Stimulated activated CD8-positive, alpha-beta memory T cell treated with anti-CD3 and anti-CD28 coated beads, Interleukin-7, amount 100 ng/mL, for 4 hours (primary cell): ENCODE results near the gene TMEFF2.

Experiments
- DNase-seq, 2 donors: peaks; one replicate each; pipeline ENCODE4 v3.0.0-alpha.2; 2020; ENCODE audit warnings: low read depth in 2 of 2

Gene TMEFF2

GRCh38 chr2:191970867-191971266 lies 223.9 kb downstream of the TMEFF2 start:
- DNase-seq, result no peak

GRCh38 chr2:191968120-191968519 lies 226.6 kb downstream of the TMEFF2 start:
- DNase-seq, result no peak

- DNase-seq, result no peak
Observed at GRCh38 chr2:191965733-191966132, 229.0 kb downstream of the TMEFF2 start.

GRCh38 chr2:191961556-191961955 lies 233.2 kb downstream of the TMEFF2 start:
- no peak for DNase-seq

- no peak for DNase-seq
Observed at GRCh38 chr2:191959209-191959608, 235.5 kb downstream of the TMEFF2 start.

GRCh38 chr2:191957996-191958860 lies 236.5 kb downstream of the TMEFF2 start:
- DNase-seq, result no peak

- no peak for DNase-seq
Observed at GRCh38 chr2:191954451-191954850, 240.3 kb downstream of the TMEFF2 start.

GRCh38 chr2:191952515-191953270 lies 242.0 kb downstream of the TMEFF2 start:
- DNase-seq, result no peak

GRCh38 chr2:191951832-191952231 lies 242.9 kb downstream of the TMEFF2 start:
- DNase-seq, result no peak

GRCh38 chr2:191951376-191951775 lies 243.4 kb downstream of the TMEFF2 start:
- DNase-seq, result no peak

GRCh38 chr2:191950132-191950874 lies 244.4 kb downstream of the TMEFF2 start:
- no peak for DNase-seq

GRCh38 chr2:191947235-191947634 lies 247.5 kb downstream of the TMEFF2 start:
- DNase-seq, result no peak

GRCh38 chr2:191946471-191947182 lies 248.1 kb downstream of the TMEFF2 start:
- no peak for DNase-seq

GRCh38 chr2:191945623-191946022 lies 249.1 kb downstream of the TMEFF2 start:
- no peak for DNase-seq

- DNase-seq, result no peak
Observed at GRCh38 chr2:191942739-191943103, 252.0 kb downstream of the TMEFF2 start.

GRCh38 chr2:191942090-191942738 lies 252.5 kb downstream of the TMEFF2 start:
- no peak for DNase-seq

GRCh38 chr2:191941376-191941929 lies 253.3 kb downstream of the TMEFF2 start:
- no peak for DNase-seq

GRCh38 chr2:191938779-191939178 lies 256.0 kb downstream of the TMEFF2 start:
- no peak for DNase-seq

GRCh38 chr2:191936882-191937405 lies 257.8 kb downstream of the TMEFF2 start:
- DNase-seq, result no peak

GRCh38 chr2:191935247-191935646 lies 259.5 kb downstream of the TMEFF2 start:
- DNase-seq, result no peak
